ENCODE measurements around the gene CUX1. TPM values are rescaled to one million over a fixed set of nuclear protein-coding genes. Genes with fewer than 3 reads are reported as not detected.
"Not testable (repeated sequence)": the region's sequence is repeated elsewhere in the genome, so short reads cannot be mapped to it uniquely, and the experiment has no call there.

Gene CUX1
- total RNA-seq, 1 donor from 2014 or later, result 101 TPM

GRCh38 chr7:102024005-102024768, 206.8 kb downstream of the CUX1 start:
- Histone ChIP-seq H3K4me1 (no peaks in the 10 kb centered on the region), H3K27me3 (no peaks in the 10 kb centered on the region), H3K9me3 (no peaks in the 10 kb centered on the region), H3K36me3 (peaks cover 0 to 8% of the 10 kb centered on the region in 2 donors), H3K4me3 (no peak overlapping the region), H3K27ac (no peak overlapping the region)
- TF ChIP-seq CTCF (IDR thresholded peaks at IDR 0.05), result no peak
- DNase-seq (ENCODE audit: low spot score in 2 of 2), result no peak
- intact Hi-C loops (cut with DNase I), result no loop called here

GRCh38 chr7:102024769-102025391, 207.5 kb downstream of the CUX1 start:
- Histone ChIP-seq H3K27ac (no peak overlapping the region), H3K4me3 (no peak overlapping the region), H3K27me3 (no peaks in the 10 kb centered on the region), H3K4me1 (no peaks in the 10 kb centered on the region), H3K36me3 (peaks cover 0 to 8% of the 10 kb centered on the region in 2 donors), H3K9me3 (no peaks in the 10 kb centered on the region)
- DNase-seq (ENCODE audit: low spot score in 2 of 2), result no peak
- TF ChIP-seq CTCF (IDR thresholded peaks at IDR 0.05), result no peak
- intact Hi-C loops (cut with DNase I), result no loop called here

GRCh38 chr7:102025777-102026176, 208.4 kb downstream of the CUX1 start:
- DNase-seq (ENCODE audit: low spot score in 2 of 2); intact Hi-C loops (cut with DNase I); H3K36me3 ChIP-seq; H3K4me1 ChIP-seq; H3K4me3 ChIP-seq; H3K9me3 ChIP-seq; H3K27me3 ChIP-seq; H3K27ac ChIP-seq: not testable (repeated sequence)

GRCh38 chr7:102028206-102028826, 210.9 kb downstream of the CUX1 start:
- Histone ChIP-seq H3K9me3 (no peaks in the 10 kb centered on the region), H3K27me3 (no peaks in the 10 kb centered on the region), H3K36me3 (peaks cover 0 to 8% of the 10 kb centered on the region in 2 donors), H3K4me3 (no peak overlapping the region), H3K27ac (no peak overlapping the region), H3K4me1 (no peaks in the 10 kb centered on the region)
- no peak for DNase-seq (ENCODE audit: low spot score in 2 of 2)
- TF ChIP-seq CTCF (IDR thresholded peaks at IDR 0.05), result no peak
- intact Hi-C loops (cut with DNase I), result no loop called here

- no peak for TF ChIP-seq CTCF (IDR thresholded peaks at IDR 0.05)
- H3K36me3 ChIP-seq, result peaks cover 0 to 8% of the 10 kb centered on the region in 2 donors
Observed at GRCh38 chr7:102029616-102030015, 212.2 kb downstream of the CUX1 start.

GRCh38 chr7:102030696-102031095, 213.3 kb downstream of the CUX1 start:
- H3K9me3 ChIP-seq, result no peaks in the 10 kb centered on the region
- intact Hi-C loops (cut with DNase I), result no loop called here
- peaks cover 0 to 8% of the 10 kb centered on the region in 2 donors for H3K36me3 ChIP-seq
- H3K4me3 ChIP-seq, result no peak overlapping the region
- H3K27ac ChIP-seq, result no peak overlapping the region
- H3K4me1 ChIP-seq, result no peaks in the 10 kb centered on the region
- peak in 1 of 2 donors; percentile 48 for DNase-seq (ENCODE audit: low spot score in 2 of 2)
- H3K27me3 ChIP-seq, result no peaks in the 10 kb centered on the region
- no peak for TF ChIP-seq CTCF (IDR thresholded peaks at IDR 0.05)

More at GRCh38 chr7:102029616-102030015, 212.2 kb downstream of the CUX1 start:
- no peak overlapping the region for H3K27ac ChIP-seq
- H3K9me3 ChIP-seq, result no peaks in the 10 kb centered on the region
- H3K27me3 ChIP-seq, result no peaks in the 10 kb centered on the region
- intact Hi-C loops (cut with DNase I), result no loop called here
- H3K4me3 ChIP-seq, result no peak overlapping the region
- H3K4me1 ChIP-seq, result no peaks in the 10 kb centered on the region
- no peak for DNase-seq (ENCODE audit: low spot score in 2 of 2)
